RWPE2 (cell line): ENCODE data around the gene DCP1B.

Experiments
- ATAC-seq: fragments of 200-7000 bp; cut with Tn5 transposase; 3 replicates; pipeline ENCODE4 v1.9.1; 2021; ENCODE audit warnings: low read depth
- DNase-seq: peaks from one replicate; pipeline ENCODE4 v3.0.0-alpha.2; 2020; ENCODE audit warnings: low spot score
- H3K27ac ChIP-seq: fragments of 450-650 bp; 2 replicates; pipeline ENCODE4 v1.5.1; 2017; ENCODE audit warnings: mild to moderate bottlenecking; ENCODE audit not compliant: poor library complexity, severe bottlenecking
- H3K27me3 ChIP-seq: fragments of 250-450 bp; sonication (Bioruptor Pico); 2 replicates; pipeline ENCODE4 v1.5.1; 2021; ENCODE audit warnings: mild to moderate bottlenecking, moderate library complexity; ENCODE audit not compliant: insufficient read depth, poor library complexity, severe bottlenecking
- H3K36me3 ChIP-seq: fragments of 250-450 bp; sonication (Bioruptor Pico); 2 replicates; pipeline ENCODE4 v1.5.1; 2020; ENCODE audit warnings: low read depth, mild to moderate bottlenecking, moderate library complexity
- H3K4me1 ChIP-seq: fragments of 250-450 bp; sonication (Bioruptor Pico); 2 replicates; pipeline ENCODE4 v1.5.1; 2021; ENCODE audit warnings: mild to moderate bottlenecking, moderate library complexity; ENCODE audit not compliant: insufficient read depth, poor library complexity, severe bottlenecking
- H3K4me3 ChIP-seq: fragments of 250-450 bp; sonication (Bioruptor Pico); 2 replicates; pipeline ENCODE4 v1.5.1; 2021; ENCODE audit warnings: mild to moderate bottlenecking, moderate library complexity; ENCODE audit not compliant: severe bottlenecking
- H3K9me3 ChIP-seq: fragments of 250-450 bp; sonication (Bioruptor Pico); 2 replicates; pipeline ENCODE4 v1.5.1; 2021; ENCODE audit warnings: mild to moderate bottlenecking, moderate library complexity; ENCODE audit not compliant: severe bottlenecking
- TF ChIP-seq, protein P1 (sequence below): fragments of 450-650 bp; IDR thresholded peaks from one replicate; pipeline ENCODE4 v1.5.1; 2017; ENCODE audit warnings: mild to moderate bottlenecking, moderate library complexity; ENCODE audit not compliant: poor library complexity, severe bottlenecking

Gene DCP1B

DNA sequence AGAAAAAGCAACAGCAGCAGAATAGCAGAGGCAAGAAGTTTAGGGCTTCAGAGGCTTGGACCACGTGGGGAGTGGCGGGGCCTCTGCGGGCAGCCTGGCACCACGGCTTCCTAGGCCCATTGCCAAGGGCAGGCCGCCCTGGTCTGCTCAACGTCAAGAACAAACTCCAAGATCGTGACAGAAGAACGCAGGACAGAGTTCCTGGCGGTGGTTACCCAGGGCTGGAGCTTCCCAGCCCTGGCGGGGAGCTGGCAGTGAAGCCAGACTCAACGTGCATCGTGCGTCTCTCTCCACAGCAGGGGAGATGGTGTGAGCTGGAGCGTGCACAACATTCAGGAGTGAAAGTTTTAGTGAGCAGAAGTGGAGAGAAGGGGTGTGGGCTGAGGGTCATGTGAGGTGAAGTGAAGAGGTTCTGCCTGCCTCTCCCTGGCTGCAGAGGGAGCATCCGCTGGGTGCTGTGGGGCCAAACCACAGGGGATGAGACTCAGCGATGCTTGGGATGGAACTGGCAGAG, 71.9 kb downstream of the DCP1B start:
- H3K27ac ChIP-seq: no peak overlapping the region
- peak; percentile 17; the same call in 1 of the 3 replicates for ATAC-seq
- H3K4me1 ChIP-seq: no peaks in the 10 kb centered on the region
- TF ChIP-seq, protein P1, sequence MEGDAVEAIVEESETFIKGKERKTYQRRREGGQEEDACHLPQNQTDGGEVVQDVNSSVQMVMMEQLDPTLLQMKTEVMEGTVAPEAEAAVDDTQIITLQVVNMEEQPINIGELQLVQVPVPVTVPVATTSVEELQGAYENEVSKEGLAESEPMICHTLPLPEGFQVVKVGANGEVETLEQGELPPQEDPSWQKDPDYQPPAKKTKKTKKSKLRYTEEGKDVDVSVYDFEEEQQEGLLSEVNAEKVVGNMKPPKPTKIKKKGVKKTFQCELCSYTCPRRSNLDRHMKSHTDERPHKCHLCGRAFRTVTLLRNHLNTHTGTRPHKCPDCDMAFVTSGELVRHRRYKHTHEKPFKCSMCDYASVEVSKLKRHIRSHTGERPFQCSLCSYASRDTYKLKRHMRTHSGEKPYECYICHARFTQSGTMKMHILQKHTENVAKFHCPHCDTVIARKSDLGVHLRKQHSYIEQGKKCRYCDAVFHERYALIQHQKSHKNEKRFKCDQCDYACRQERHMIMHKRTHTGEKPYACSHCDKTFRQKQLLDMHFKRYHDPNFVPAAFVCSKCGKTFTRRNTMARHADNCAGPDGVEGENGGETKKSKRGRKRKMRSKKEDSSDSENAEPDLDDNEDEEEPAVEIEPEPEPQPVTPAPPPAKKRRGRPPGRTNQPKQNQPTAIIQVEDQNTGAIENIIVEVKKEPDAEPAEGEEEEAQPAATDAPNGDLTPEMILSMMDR: no peak
- H3K9me3 ChIP-seq: no peaks in the 10 kb centered on the region
- no peak for DNase-seq
- no peaks in the 10 kb centered on the region for H3K27me3 ChIP-seq
- H3K4me3 ChIP-seq: no peak overlapping the region
- H3K36me3 ChIP-seq: no peaks in the 10 kb centered on the region

GRCh38 chr12:1931642-1932041, 72.6 kb downstream of the DCP1B start:
- Histone ChIP-seq H3K9me3 (no peaks in the 10 kb centered on the region), H3K36me3 (no peaks in the 10 kb centered on the region), H3K27me3 (no peaks in the 10 kb centered on the region), H3K4me1 (no peaks in the 10 kb centered on the region), H3K4me3 (no peak overlapping the region), H3K27ac (no peak overlapping the region)
- no peak for DNase-seq
- TF ChIP-seq, protein P1: no peak
- ATAC-seq: no peak

- no peak for ATAC-seq
- no peaks in the 10 kb centered on the region for H3K36me3 ChIP-seq
- H3K4me1 ChIP-seq: no peaks in the 10 kb centered on the region
- TF ChIP-seq, protein P1: no peak
- no peaks in the 10 kb centered on the region for H3K9me3 ChIP-seq
- no peak for DNase-seq
- no peaks in the 10 kb centered on the region for H3K27me3 ChIP-seq
- H3K4me3 ChIP-seq: no peak overlapping the region
- no peak overlapping the region for H3K27ac ChIP-seq
Measured at GRCh38 chr12:1930803-1931597, 73.3 kb downstream of the DCP1B start.

DNA sequence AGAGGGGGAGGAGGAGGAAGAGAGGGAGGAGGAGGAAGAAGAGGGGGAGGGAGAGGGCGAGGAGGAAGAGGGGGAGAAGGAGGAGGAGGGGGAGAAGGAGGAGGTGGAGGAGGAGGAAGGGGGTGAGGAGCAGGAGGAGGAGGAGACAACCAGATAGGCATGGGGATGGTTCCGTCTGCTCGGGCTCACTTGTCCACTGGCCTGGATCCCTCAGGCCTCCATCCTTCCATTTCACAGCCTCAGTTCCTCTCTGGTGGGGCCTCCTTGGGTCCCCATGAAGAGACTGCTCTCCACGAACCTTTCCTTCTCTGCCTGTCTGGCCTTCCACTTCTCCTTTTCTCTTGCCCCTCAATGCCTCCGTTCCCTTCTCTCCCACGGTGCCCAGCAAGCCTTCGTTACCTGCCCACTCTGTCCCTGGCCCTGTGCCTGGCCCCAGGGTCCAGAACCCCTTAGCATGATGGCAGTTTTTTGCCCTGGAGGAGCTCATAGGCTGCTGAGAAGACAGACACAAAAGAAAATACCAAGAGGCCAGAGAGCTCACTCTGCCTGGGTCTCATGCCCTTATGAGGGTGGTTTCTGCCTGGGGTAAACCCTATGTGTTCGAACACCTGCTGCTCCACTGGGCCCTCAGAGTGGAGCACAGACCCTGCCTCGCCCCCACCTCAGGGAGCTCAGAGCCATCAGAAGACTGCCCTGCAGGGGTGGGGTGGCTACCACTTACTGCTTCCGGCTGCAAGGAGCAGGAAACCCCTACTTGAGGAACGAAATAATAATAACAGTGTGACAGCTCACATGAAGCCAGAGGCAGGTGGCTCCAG, 74.1 kb downstream of the DCP1B start:
- Histone ChIP-seq H3K27ac (no peak overlapping the region), H3K9me3 (no peaks in the 10 kb centered on the region), H3K4me1 (no peaks in the 10 kb centered on the region), H3K4me3 (no peak overlapping the region), H3K36me3 (no peaks in the 10 kb centered on the region), H3K27me3 (no peaks in the 10 kb centered on the region)
- DNase-seq (no peak), ATAC-seq (no peak)
- TF ChIP-seq, protein P1: no peak
